Neural progenitor cell (in vitro differentiated cells): ENCODE results near the gene CNN2.

Experiments
- CTCF ChIP-seq: fragments of 200-600 bp; sonication (generic); IDR thresholded peaks from 2 replicates; pipeline ENCODE4 v1.5.1; 2017; ENCODE audit warnings: antibody characterized with exemption, mild to moderate bottlenecking
- EZH2 ChIP-seq: fragments of 200-600 bp; sonication (generic); IDR thresholded peaks from 2 replicates; pipeline ENCODE4 v1.6.1; 2017; ENCODE audit warnings: antibody characterized with exemption, mild to moderate bottlenecking, moderate library complexity
- EZH2phosphoT487 ChIP-seq: fragments of 200-600 bp; sonication (generic); IDR thresholded peaks from 2 replicates; pipeline ENCODE4 v1.6.1; 2017; ENCODE audit warnings: antibody characterized with exemption

DNA sequence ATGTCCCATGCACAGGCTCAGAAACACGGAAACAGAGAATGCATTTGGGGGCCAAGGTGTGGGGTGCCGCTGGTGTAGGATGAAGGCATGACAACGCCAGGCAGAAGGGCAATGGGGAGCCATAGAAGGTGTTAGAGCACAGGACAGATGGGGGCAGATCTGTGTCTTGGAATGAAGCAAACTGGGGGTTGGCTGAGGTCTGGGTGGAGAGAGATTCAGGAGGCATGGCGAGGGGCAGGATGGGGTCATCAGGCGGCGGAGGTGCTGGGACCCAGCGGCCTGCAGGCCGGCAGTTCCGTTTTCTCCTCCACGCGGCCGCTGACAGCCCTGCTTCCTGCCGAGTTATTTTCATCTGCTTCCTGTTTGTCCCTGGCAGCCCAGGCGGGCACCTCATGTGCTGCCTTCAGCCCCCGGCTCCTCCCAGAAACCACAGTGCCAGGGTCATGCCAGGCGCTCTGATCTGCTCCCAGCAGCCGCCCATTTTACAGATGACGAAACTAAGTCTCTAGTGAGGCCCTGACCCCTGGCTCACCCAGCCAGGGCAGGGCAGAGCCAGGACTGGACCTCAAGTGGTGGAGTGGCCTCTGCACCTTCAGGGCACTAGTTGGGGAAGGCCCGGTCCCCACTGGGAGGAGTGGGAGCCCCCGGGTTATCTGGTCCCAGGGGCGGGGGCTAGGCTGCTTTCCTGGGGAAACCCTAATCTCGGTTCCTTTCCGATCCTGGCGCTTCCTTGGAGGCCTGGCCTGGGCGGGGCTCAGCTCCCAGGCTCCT lies 42.8 kb downstream of the CNN2 start:
- TF ChIP-seq EZH2phosphoT487 (no peak), CTCF (no peak), EZH2 (no peak)
